ENCODE data around the gene CALHM2.
A peak's percentile ranks its signal among the peaks of the same experiment; 100 is the strongest.

Gene CALHM2

GRCh38 chr10:103476046-103476768 lies 24.0 kb upstream of the CALHM2 start:
- no peak for DNase-seq

- DNase-seq, result no peak
Observed at GRCh38 chr10:103475437-103475836, 23.3 kb upstream of the CALHM2 start.

GRCh38 chr10:103474077-103474476 lies 21.9 kb upstream of the CALHM2 start:
- DNase-seq, result no peak

GRCh38 chr10:103473261-103473671 lies 21.1 kb upstream of the CALHM2 start:
- DNase-seq, result no peak

GRCh38 chr10:103472005-103472404 lies 19.8 kb upstream of the CALHM2 start:
- DNase-seq, result no peak

GRCh38 chr10:103470761-103471653 lies 18.8 kb upstream of the CALHM2 start:
- no peak for DNase-seq

- DNase-seq, result no peak
Observed at GRCh38 chr10:103469201-103469600, 17.0 kb upstream of the CALHM2 start.

- DNase-seq, result no peak
Observed at GRCh38 chr10:103467406-103467805, 15.2 kb upstream of the CALHM2 start.

- no peak for DNase-seq
Observed at GRCh38 chr10:103466734-103467133, 14.6 kb upstream of the CALHM2 start.

- DNase-seq, result no peak
Observed at GRCh38 chr10:103465411-103466179, 13.4 kb upstream of the CALHM2 start.

GRCh38 chr10:103463499-103463898 lies 11.3 kb upstream of the CALHM2 start:
- no peak for DNase-seq

- DNase-seq, result no peak
Observed at GRCh38 chr10:103459615-103460014, 7.4 kb upstream of the CALHM2 start.

GRCh38 chr10:103458720-103459119 lies 6.5 kb upstream of the CALHM2 start, which contains the start of gene CALHM1:
CALHM1 (minus strand) TSS chr10:103458900; CDS start chr10:103458751, 149 bp downstream.
- peak in 2 of 56 donors; percentile 10 to 19 for DNase-seq

GRCh38 chr10:103457896-103458583 lies 5.9 kb upstream of the CALHM2 start:
- DNase-seq, result no peak

- no peak for DNase-seq
Observed at GRCh38 chr10:103457176-103457712, 5.1 kb upstream of the CALHM2 start.

- DNase-seq, result no peak
Observed at GRCh38 chr10:103456074-103456660, 4.0 kb upstream of the CALHM2 start.

GRCh38 chr10:103455235-103455634 lies 3.1 kb upstream of the CALHM2 start:
- DNase-seq, result no peak

GRCh38 chr10:103454026-103454425 lies 1.9 kb upstream of the CALHM2 start:
- no peak for DNase-seq

GRCh38 chr10:103452506-103453230 lies 498 bp upstream of the CALHM2 start:
- DNase-seq, result peak in 1 of 56 donors; percentile 54
